Mesenchymal stem cell (in vitro differentiated cells and primary cell): ENCODE measurements around the gene NCOA4.

Source experiments
- DNase-seq: peaks from one replicate; pipeline ENCODE4 v3.0.0-alpha.2; 2013
- H2AFZ ChIP-seq: one replicate; pipeline ENCODE4 v1.6.1; 2013; ENCODE audit warnings: low read depth, mild to moderate bottlenecking, control low read depth, inconsistent platforms, low read length, moderate library complexity
- H2AK5ac ChIP-seq: 2 replicates; pipeline ENCODE4 v1.6.1; 2013; ENCODE audit warnings: low read length, moderate library complexity, mild to moderate bottlenecking, inconsistent platforms; ENCODE audit not compliant: severe bottlenecking
- H2BK120ac ChIP-seq: one replicate; pipeline ENCODE4 v1.6.1; 2013; ENCODE audit warnings: low read depth, mild to moderate bottlenecking, inconsistent platforms, low read length, moderate library complexity
- H2BK12ac ChIP-seq, 2 experiments: one replicate each; pipeline ENCODE4 v1.6.1; 2013; ENCODE audit warnings: inconsistent platforms in 2 of 2, low read length in 2 of 2, mild to moderate bottlenecking in 2 of 2, moderate library complexity in 2 of 2, control low read depth in 1 of 2
- H2BK15ac ChIP-seq: one replicate; pipeline ENCODE4 v1.6.1; 2013; ENCODE audit warnings: mild to moderate bottlenecking, low read depth, inconsistent platforms; ENCODE audit not compliant: poor library complexity, severe bottlenecking
- H2BK5ac ChIP-seq: 2 replicates; pipeline ENCODE4 v1.6.1; 2013; ENCODE audit warnings: low read depth, mild to moderate bottlenecking, low read length, control low read depth, inconsistent platforms; ENCODE audit not compliant: poor library complexity, severe bottlenecking
- H3K14ac ChIP-seq, 2 experiments: one replicate each; pipeline ENCODE4 v1.6.1; 2013; ENCODE audit warnings: inconsistent platforms in 2 of 2, low read length in 2 of 2, control low read depth in 1 of 2, mild to moderate bottlenecking in 1 of 2, moderate library complexity in 1 of 2
- H3K18ac ChIP-seq, 2 experiments: one replicate each; pipeline ENCODE4 v1.6.1; 2013; ENCODE audit warnings: inconsistent platforms in 2 of 2, low read length in 2 of 2, control low read depth in 1 of 2, low read depth in 1 of 2, mild to moderate bottlenecking in 1 of 2
- H3K23ac ChIP-seq, 2 experiments: one replicate each; pipeline ENCODE4 v1.6.1; 2013; ENCODE audit warnings: inconsistent platforms in 2 of 2, low read length in 2 of 2, mild to moderate bottlenecking in 2 of 2, moderate library complexity in 2 of 2, control low read depth in 1 of 2
- H3K27ac ChIP-seq: 2 replicates; pipeline ENCODE4 v1.5.1; 2013; ENCODE audit warnings: mild to moderate bottlenecking, moderate library complexity, low read length, control low read depth, inconsistent platforms; ENCODE audit not compliant: poor library complexity, severe bottlenecking
- H3K27me3 ChIP-seq, 2 experiments: 2 replicates each; pipeline versions ENCODE4 v1.6.1 to v1.7.0; 2013; ENCODE audit warnings: low read length in 2 of 2, mild to moderate bottlenecking in 2 of 2, moderate library complexity in 2 of 2, control low read depth in 1 of 2, inconsistent platforms in 1 of 2; ENCODE audit not compliant: control insufficient read depth in 1 of 2, insufficient read depth in 1 of 2
- H3K36me3 ChIP-seq, 2 experiments: 2 replicates each; pipeline versions ENCODE4 v1.6.1 to v1.7.0; 2013; ENCODE audit warnings: low read length in 2 of 2, control low read depth in 1 of 2, inconsistent platforms in 1 of 2, low read depth in 1 of 2, mild to moderate bottlenecking in 1 of 2; ENCODE audit not compliant: insufficient read depth in 2 of 2, control insufficient read depth in 1 of 2
- H3K4ac ChIP-seq, 2 experiments: one replicate each; pipeline ENCODE4 v1.6.1; 2013; ENCODE audit warnings: inconsistent platforms in 2 of 2, low read length in 2 of 2, mild to moderate bottlenecking in 2 of 2, moderate library complexity in 2 of 2, control low read depth in 1 of 2, low read depth in 1 of 2
- H3K4me1 ChIP-seq: 2 replicates; pipeline ENCODE4 v1.6.1; 2013; ENCODE audit warnings: low read depth, low read length, control low read depth; ENCODE audit not compliant: control insufficient read depth, insufficient read depth
- H3K4me2 ChIP-seq: 2 replicates; pipeline ENCODE4 v1.6.1; 2013; ENCODE audit warnings: low read length, mild to moderate bottlenecking, inconsistent platforms; ENCODE audit not compliant: poor library complexity, severe bottlenecking
- H3K4me3 ChIP-seq, 2 experiments: 2 replicates each; pipeline versions ENCODE4 v1.5.1 to v1.7.0; 2013; ENCODE audit warnings: low read length in 2 of 2, mild to moderate bottlenecking in 2 of 2, control low read depth in 1 of 2, low read depth in 1 of 2; ENCODE audit not compliant: insufficient read depth in 1 of 2
- H3K79me1 ChIP-seq: replicated peaks from 2 replicates; pipeline ENCODE4 v1.6.1; 2013; ENCODE audit warnings: mild to moderate bottlenecking, control low read depth, low read length, inconsistent platforms; ENCODE audit not compliant: poor library complexity, severe bottlenecking
- H3K9ac ChIP-seq: 2 replicates; pipeline ENCODE4 v1.7.0; 2013; ENCODE audit warnings: mild to moderate bottlenecking, low read length, moderate library complexity
- H3K9me3 ChIP-seq: 2 replicates; pipeline ENCODE4 v1.7.0; 2013; ENCODE audit warnings: mild to moderate bottlenecking, low read length; ENCODE audit not compliant: control insufficient read depth
- H4K8ac ChIP-seq: one replicate; pipeline ENCODE4 v1.6.1; 2013; ENCODE audit warnings: inconsistent platforms, mild to moderate bottlenecking, low read length, moderate library complexity
- H4K91ac ChIP-seq: one replicate; pipeline ENCODE4 v1.6.1; 2013; ENCODE audit warnings: mild to moderate bottlenecking, low read length, inconsistent platforms
- WGBS: methylation state at CpG from one replicate; pipeline ENCODE4 v1.1.7; 2013; ENCODE audit warnings: mixed read lengths; 5-methylcytosine and 5-hydroxymethylcytosine counted together

The NCOA4 gene

GRCh38 chr10:46006219-46006618 lies 24.2 kb downstream of the NCOA4 start:
- Histone ChIP-seq H4K91ac (no peak overlapping the region), H3K14ac (no peak overlapping the region), H3K23ac (no peak overlapping the region), H3K27me3 (no peaks in the 10 kb centered on the region), H2BK5ac (no peak overlapping the region), H3K79me1 (peaks cover 28% of the 10 kb centered on the region), H3K18ac (no peak overlapping the region), H2AK5ac (no peak overlapping the region), H2BK12ac (no peak overlapping the region), H3K9ac (peak overlapping the region; percentile 45), H2AFZ (no peak overlapping the region), H3K9me3 (no peaks in the 10 kb centered on the region), H3K4ac (no peak overlapping the region), H3K4me1 (peaks cover 1% of the 10 kb centered on the region), H4K8ac (no peak overlapping the region), H2BK15ac (no peak overlapping the region), H3K4me2 (no peak overlapping the region), H3K4me3 (no peak overlapping the region), H2BK120ac (no peak overlapping the region), H3K27ac (peak overlapping the region; percentile 52), H3K36me3 (peaks cover 31 to 98% of the 10 kb centered on the region in 2 experiments)
- no CpG with 5 or more reads among the region's 3 CpGs for WGBS
- DNase-seq: peak; percentile 32

DNA sequence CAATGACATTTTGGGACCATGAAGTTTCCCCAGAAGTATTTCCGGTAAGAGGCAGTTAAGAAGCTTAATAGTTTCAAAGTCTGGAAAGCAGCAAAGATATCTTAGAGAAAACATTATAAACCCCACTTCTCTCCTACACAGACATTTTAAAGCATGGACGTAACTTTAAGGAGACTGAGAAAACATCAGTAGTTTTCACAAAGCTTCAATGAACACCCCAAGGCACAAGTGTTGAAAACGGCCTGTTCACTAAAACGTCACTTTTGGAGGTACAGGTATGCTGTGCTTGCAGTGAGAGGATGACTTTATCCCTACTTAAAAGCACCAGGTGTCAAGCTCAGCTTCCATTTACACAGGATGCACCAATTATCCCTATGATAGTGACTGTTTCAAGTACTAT lies 25.0 kb downstream of the NCOA4 start:
- Histone ChIP-seq H2BK12ac (no peak overlapping the region), H3K4me1 (peaks cover 1% of the 10 kb centered on the region), H3K79me1 (peaks cover 23% of the 10 kb centered on the region), H2BK15ac (no peak overlapping the region), H2AK5ac (no peak overlapping the region), H3K4me3 (no peak overlapping the region), H3K14ac (no peak overlapping the region), H3K9me3 (no peaks in the 10 kb centered on the region), H3K4me2 (no peak overlapping the region), H3K4ac (no peak overlapping the region), H2BK5ac (no peak overlapping the region), H3K27ac (peak overlapping the region; percentile 26), H2BK120ac (no peak overlapping the region), H2AFZ (no peak overlapping the region), H3K27me3 (no peaks in the 10 kb centered on the region), H3K23ac (no peak overlapping the region), H3K36me3 (peaks cover 25 to 98% of the 10 kb centered on the region in 2 experiments), H3K18ac (no peak overlapping the region), H4K8ac (no peak overlapping the region), H4K91ac (no peak overlapping the region), H3K9ac (peak overlapping the region; percentile 45)
- DNase-seq: no peak
- WGBS: 97% methylated on average over 4 of the region's 4 CpGs

- Histone ChIP-seq H2AFZ (no peak overlapping the region), H2AK5ac (no peak overlapping the region), H3K14ac (no peak overlapping the region), H3K9me3 (no peaks in the 10 kb centered on the region), H3K4ac (no peak overlapping the region), H2BK5ac (no peak overlapping the region), H3K18ac (no peak overlapping the region), H3K27ac (no peak overlapping the region), H3K9ac (peak overlapping the region; percentile 45), H3K4me2 (no peak overlapping the region), H2BK15ac (no peak overlapping the region), H3K79me1 (peaks cover 20% of the 10 kb centered on the region), H2BK12ac (no peak overlapping the region), H4K8ac (no peak overlapping the region), H4K91ac (no peak overlapping the region), H3K36me3 (peaks cover 21 to 98% of the 10 kb centered on the region in 2 experiments), H3K27me3 (no peaks in the 10 kb centered on the region), H2BK120ac (no peak overlapping the region), H3K4me3 (no peak overlapping the region), H3K23ac (no peak overlapping the region), H3K4me1 (peaks cover 1% of the 10 kb centered on the region)
- no peak for DNase-seq
- WGBS: no CpG with 5 or more reads among the region's 2 CpGs
These were observed 25.5 kb downstream of the NCOA4 start for GRCh38 chr10:46004963-46005362.

DNA sequence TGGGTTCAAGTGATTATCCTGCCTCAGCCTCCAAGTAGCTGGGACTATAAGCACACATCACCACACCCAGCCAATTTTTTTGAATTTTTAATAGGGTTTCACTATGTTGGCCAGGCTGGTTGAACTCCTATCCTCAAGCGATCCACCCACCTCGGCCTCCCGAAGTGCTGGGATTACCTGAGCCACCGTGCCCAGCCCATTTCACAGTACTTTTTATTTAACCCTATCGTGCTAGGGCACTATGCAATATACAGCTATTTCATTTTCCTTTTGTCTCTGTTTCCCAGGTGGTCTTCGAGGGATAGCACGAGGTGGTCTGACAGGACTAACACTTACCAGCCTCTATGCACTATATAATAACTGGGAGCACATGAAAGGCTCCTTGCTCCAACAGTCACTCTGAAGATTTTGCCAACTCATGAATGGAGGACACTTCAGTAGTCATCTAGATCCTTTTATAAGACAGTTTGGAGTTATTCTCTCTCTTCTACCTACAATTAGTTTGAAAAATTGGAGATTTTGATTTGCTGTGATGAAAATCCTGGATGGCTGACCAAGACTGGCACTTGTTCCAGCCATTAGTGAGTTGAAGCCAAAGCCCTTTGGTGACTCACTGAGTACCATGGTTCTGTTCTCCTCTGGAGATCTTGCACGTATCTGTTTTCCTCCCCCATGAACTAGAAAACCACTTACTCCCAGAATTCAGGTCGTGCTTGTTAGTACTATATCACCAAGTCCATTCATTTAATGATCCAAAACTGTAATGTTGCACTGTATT lies 27.3 kb downstream of the NCOA4 start:
- 97% methylated on average over 9 of the region's 9 CpGs for WGBS
- H4K8ac ChIP-seq: no peak overlapping the region
- H2AK5ac ChIP-seq: no peak overlapping the region
- H3K14ac ChIP-seq: no peak overlapping the region
- no peak overlapping the region for H3K9ac ChIP-seq
- peaks cover 1% of the 10 kb centered on the region for H3K4me1 ChIP-seq
- H4K91ac ChIP-seq: no peak overlapping the region
- H3K4me3 ChIP-seq: no peak overlapping the region
- no peak overlapping the region for H3K18ac ChIP-seq
- no peak overlapping the region for H2BK12ac ChIP-seq
- no peak overlapping the region for H3K4ac ChIP-seq
- H3K23ac ChIP-seq: no peak overlapping the region
- no peak overlapping the region for H3K27ac ChIP-seq
- no peak overlapping the region for H2BK5ac ChIP-seq
- H3K27me3 ChIP-seq: no peaks in the 10 kb centered on the region
- no peak overlapping the region for H3K4me2 ChIP-seq
- peaks cover 23 to 94% of the 10 kb centered on the region in 2 experiments for H3K36me3 ChIP-seq
- no peaks in the 10 kb centered on the region for H3K9me3 ChIP-seq
- no peak for DNase-seq
- peaks cover 23% of the 10 kb centered on the region for H3K79me1 ChIP-seq
- no peak overlapping the region for H2BK120ac ChIP-seq
- H2AFZ ChIP-seq: no peak overlapping the region
- no peak overlapping the region for H2BK15ac ChIP-seq
